GM12864 (cell line): ENCODE results near the gene CCDC182.
A peak's percentile ranks its signal among the peaks of the same experiment; 100 is the strongest.

ENCODE experiments used
- DNase-seq: peaks from one replicate; pipeline ENCODE4 v3.0.0-alpha.2; 2011; ENCODE audit warnings: low read depth
- H3K4me3 ChIP-seq: 2 replicates; pipeline ENCODE4 v1.5.1; 2011; ENCODE audit warnings: mild to moderate bottlenecking, low read depth, low read length, control low read depth
- TF ChIP-seq, protein P1 (sequence below): IDR thresholded peaks from 2 replicates; pipeline ENCODE4 v1.5.1; 2011; ENCODE audit warnings: low read depth, mild to moderate bottlenecking, moderate library complexity, low read length, control low read depth, inconsistent platforms; ENCODE audit errors: missing control alignments

CCDC182 gene

GRCh38 chr17:57746221-57746620 lies 1.1 kb upstream of the CCDC182 start:
- H3K4me3 ChIP-seq: no peak overlapping the region
- TF ChIP-seq, protein P1, sequence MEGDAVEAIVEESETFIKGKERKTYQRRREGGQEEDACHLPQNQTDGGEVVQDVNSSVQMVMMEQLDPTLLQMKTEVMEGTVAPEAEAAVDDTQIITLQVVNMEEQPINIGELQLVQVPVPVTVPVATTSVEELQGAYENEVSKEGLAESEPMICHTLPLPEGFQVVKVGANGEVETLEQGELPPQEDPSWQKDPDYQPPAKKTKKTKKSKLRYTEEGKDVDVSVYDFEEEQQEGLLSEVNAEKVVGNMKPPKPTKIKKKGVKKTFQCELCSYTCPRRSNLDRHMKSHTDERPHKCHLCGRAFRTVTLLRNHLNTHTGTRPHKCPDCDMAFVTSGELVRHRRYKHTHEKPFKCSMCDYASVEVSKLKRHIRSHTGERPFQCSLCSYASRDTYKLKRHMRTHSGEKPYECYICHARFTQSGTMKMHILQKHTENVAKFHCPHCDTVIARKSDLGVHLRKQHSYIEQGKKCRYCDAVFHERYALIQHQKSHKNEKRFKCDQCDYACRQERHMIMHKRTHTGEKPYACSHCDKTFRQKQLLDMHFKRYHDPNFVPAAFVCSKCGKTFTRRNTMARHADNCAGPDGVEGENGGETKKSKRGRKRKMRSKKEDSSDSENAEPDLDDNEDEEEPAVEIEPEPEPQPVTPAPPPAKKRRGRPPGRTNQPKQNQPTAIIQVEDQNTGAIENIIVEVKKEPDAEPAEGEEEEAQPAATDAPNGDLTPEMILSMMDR: no peak
- no peak for DNase-seq

DNA sequence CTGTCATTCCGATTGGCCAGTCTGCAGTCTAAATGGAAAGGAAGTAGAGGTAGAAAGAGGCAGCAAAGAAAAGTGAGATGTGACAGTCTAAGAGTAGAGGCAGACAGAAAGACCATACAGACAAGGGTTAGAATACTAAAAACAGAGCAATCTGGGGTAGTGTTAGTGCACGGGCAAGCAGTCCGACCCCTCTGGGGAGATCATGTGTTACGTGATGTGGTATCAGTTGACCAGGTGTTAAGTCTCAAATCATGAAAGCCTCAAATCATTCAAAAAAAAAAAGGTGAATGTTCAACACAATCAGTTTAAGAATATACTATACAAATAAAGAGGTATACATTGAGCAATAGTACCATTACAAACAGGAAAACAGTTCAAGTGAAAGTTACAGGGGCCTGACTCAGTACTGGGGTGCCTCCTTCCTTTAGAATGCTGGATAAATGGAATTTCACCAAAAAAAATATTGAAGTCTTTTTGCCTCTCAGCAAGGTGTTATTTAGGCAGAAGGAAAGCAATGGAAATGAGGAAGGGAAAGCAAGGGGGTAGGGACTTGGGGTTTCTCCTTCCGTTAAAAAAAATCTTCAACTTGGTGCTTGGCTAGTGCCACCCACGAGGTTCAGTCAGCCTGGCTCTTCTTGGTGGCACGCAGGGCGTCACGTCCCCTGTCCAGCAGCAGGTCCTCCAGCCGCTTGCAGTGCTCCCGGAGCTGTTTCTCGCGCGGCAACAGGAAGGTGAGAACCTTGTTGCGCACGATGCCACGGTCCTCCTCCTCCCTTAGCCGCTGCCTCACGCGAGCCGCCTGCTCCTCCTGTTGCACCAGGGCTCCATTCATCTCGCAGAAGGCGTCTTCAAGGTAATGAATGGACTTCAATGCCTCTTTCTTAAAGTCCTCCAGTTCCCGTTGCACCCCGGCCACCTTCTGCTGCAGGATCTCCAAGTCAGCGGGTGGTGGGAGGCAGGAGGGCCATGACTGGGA lies 616 bp downstream of the CCDC182 start:
- TF ChIP-seq, protein P1: no peak
- DNase-seq: no peak
- H3K4me3 ChIP-seq: no peak overlapping the region

DNA sequence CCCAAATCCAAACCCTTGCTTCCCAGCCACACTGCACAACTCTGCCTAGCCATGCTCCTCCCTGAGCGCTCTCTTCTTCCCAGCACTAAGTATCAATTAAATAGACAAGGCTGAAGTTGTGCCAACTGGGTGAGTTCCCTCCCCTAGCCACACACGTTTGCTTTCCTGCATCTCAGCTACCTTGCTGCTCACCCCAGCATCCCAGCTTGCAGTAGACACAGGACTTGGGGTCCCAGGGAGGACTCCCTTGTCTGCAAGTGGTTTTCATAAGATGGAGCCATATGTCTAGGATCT lies 4.9 kb downstream of the CCDC182 start:
- H3K4me3 ChIP-seq: no peak overlapping the region
- no peak for DNase-seq
- TF ChIP-seq, protein P1: no peak

DNA sequence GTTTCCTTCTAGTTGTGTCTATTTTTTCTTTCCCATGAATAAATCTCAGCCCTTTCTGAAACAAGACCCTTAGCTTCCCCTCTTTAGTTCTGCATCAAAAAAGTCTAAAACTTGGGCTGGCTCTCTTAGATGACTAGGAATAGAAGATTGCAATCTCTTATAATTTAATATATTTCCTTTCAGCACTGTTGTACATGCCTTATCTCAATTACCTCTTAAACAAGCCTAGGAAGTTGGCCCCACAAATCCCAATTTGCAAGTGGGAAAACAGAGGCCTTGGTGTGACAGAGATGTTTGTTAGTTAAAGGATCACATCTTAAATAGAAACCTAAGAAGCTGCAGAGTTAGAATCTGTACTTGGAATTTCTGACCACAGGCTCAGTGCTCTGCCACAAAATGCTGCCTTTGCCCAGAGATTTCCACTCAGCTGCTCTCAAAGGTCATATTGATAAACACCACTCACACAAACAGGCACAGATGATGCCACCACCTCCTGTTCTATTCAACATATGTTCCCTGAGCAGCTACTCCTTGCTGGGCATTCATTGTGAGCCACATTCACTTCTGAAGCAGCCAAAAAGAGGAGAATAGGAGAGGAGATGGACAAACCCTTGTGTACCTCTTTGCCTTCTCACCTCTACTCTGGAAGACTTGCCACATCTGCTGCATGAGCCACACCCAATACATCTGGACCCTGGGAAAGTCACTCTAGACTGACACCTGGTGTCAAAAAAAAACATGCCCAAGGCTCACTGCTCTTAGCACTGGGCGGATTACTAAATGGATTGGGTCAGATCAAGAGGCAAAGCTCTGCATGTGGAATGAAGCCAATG lies 5.5 kb downstream of the CCDC182 start:
- no peak for DNase-seq
- H3K4me3 ChIP-seq: no peak overlapping the region
- TF ChIP-seq, protein P1: peak; percentile 63

DNA sequence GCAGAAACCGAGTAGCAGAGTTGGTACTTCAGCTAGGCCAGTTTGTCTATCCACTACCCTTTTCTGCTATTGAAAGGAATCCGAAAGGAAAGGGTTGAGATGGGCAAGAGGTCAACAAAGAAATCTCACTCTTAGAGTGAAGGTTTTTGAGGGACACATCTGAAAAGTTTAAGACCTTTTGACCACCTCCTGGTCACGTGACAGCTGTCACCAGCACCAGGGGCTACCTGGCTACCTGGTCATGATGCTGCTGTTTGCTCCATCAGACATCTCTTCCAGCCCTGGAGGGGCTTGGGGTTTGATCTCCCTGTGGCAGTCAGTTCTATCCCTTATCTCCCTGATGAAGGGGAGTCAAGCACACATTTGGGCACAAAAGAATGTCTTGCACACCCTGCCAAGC lies 7.6 kb downstream of the CCDC182 start:
- DNase-seq: no peak
- TF ChIP-seq, protein P1: no peak
- H3K4me3 ChIP-seq: no peak overlapping the region

DNA sequence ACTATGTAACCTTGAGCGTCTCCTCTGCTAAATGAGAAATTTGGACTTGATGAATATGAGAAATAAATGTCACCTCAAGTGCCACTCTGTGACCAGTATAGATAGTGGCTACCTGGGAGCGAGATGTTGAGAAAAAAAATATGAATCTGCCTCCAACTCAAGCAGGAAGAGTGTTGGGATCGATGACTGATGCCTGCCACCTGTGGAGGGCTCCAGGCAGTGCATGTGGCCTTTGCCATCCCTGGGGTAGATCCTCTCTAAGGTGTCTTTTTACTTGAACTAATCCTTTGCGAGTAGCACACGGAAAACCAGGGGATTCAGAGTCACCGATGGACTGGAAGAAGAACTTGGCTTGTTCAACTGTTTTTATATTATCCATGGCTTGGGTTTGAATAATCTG lies 9.4 kb downstream of the CCDC182 start:
- TF ChIP-seq, protein P1: peak; percentile 67
- DNase-seq: no peak
- no peak overlapping the region for H3K4me3 ChIP-seq
